Sigmoid colon (tissue), 4 donors: ENCODE measurements around the gene IGLL1.

Source experiments
- CTCF ChIP-seq, 4 experiments: fragments of 450-650 bp in 3 of 4; fragments of 200-600 bp in 1 of 4; IDR thresholded peaks; one replicate each; pipeline ENCODE4 v1.5.1; 2016 to 2019; ENCODE audit warnings: antibody characterized with exemption in 4 of 4, mild to moderate bottlenecking in 3 of 4, moderate library complexity in 2 of 4
- EP300 ChIP-seq, 4 donors: sonication (generic); formaldehyde crosslinking; IDR thresholded peaks; one replicate each; pipeline ENCODE4 v1.6.1; 2017; ENCODE audit warnings: antibody characterized with exemption in 4 of 4

- no peak for TF ChIP-seq EP300 (IDR thresholded peaks at IDR 0.05)
- TF ChIP-seq CTCF (IDR thresholded peaks at IDR 0.05): no peak
These were observed 33.3 kb upstream of the IGLL1 start for GRCh38 chr22:23613193-23613972.
